Activated naive CD4-positive, alpha-beta T cell treated with anti-CD3 and anti-CD28 coated beads, Interleukin-2, amount 50 U/mL, for 24 hours (primary cell): Measurements from ENCODE around the gene ANXA9.

Source experiments
- H3K27ac Mint-ChIP-seq: one replicate; pipeline ENCODE4 v1.8.0; 2021; ENCODE audit warnings: mild to moderate bottlenecking, mixed read lengths
- H3K27me3 Mint-ChIP-seq: one replicate; pipeline ENCODE4 v1.8.0; 2021; ENCODE audit warnings: mixed read lengths
- H3K36me3 Mint-ChIP-seq: one replicate; pipeline ENCODE4 v1.8.0; 2021; ENCODE audit warnings: mixed read lengths
- H3K4me1 Mint-ChIP-seq: one replicate; pipeline ENCODE4 v1.8.0; 2021; ENCODE audit warnings: mixed read lengths
- H3K4me3 Mint-ChIP-seq: one replicate; pipeline ENCODE4 v1.8.0; 2021; ENCODE audit warnings: mild to moderate bottlenecking, mixed read lengths
- H3K9me3 Mint-ChIP-seq: one replicate; pipeline ENCODE4 v1.8.0; 2021; ENCODE audit warnings: mixed read lengths

ANXA9 gene

GRCh38 chr1:151008244-151009205 is 26.4 kb downstream of the ANXA9 start, which contains the start of gene PRUNE1:
TSS of gene PRUNE1 (plus strand) at chr1:151008449. CDS start at chr1:151008633, 184 bp downstream.
- Mint-ChIP-seq H3K4me1 (peaks cover 79% of the 10 kb centered on the region), H3K27me3 (no peaks in the 10 kb centered on the region), H3K9me3 (no peaks in the 10 kb centered on the region), H3K4me3 (peak within 1 kb of the TSS; percentile 89), H3K27ac (peak within 1 kb of the TSS; percentile 97), H3K36me3 (peaks cover 3% of the 10 kb centered on the region)

GRCh38 chr1:151009206-151009587 is 27.1 kb downstream of the ANXA9 start:
- H3K27ac Mint-ChIP-seq = peak overlapping the region; percentile 97
- H3K4me3 Mint-ChIP-seq = peak overlapping the region; percentile 89
- H3K4me1 Mint-ChIP-seq = peaks cover 78% of the 10 kb centered on the region
- H3K9me3 Mint-ChIP-seq = no peaks in the 10 kb centered on the region
- peaks cover 3% of the 10 kb centered on the region for H3K36me3 Mint-ChIP-seq
- no peaks in the 10 kb centered on the region for H3K27me3 Mint-ChIP-seq

GRCh38 chr1:151009674-151010345 is 27.7 kb downstream of the ANXA9 start:
- Mint-ChIP-seq H3K27ac (no peak overlapping the region), H3K4me3 (peak overlapping the region; percentile 89), H3K36me3 (peaks cover 3% of the 10 kb centered on the region), H3K9me3 (no peaks in the 10 kb centered on the region), H3K4me1 (peaks cover 76% of the 10 kb centered on the region), H3K27me3 (no peaks in the 10 kb centered on the region)

GRCh38 chr1:151010346-151010726 is 28.2 kb downstream of the ANXA9 start:
- Mint-ChIP-seq H3K4me1 (peaks cover 75% of the 10 kb centered on the region), H3K4me3 (no peak overlapping the region), H3K27ac (no peak overlapping the region), H3K27me3 (no peaks in the 10 kb centered on the region), H3K9me3 (no peaks in the 10 kb centered on the region), H3K36me3 (peaks cover 3% of the 10 kb centered on the region)

- Mint-ChIP-seq H3K4me3 (peak overlapping the region; percentile 16), H3K4me1 (peaks cover 65% of the 10 kb centered on the region), H3K27ac (peak overlapping the region; percentile 19), H3K36me3 (peaks cover 3% of the 10 kb centered on the region), H3K27me3 (no peaks in the 10 kb centered on the region), H3K9me3 (no peaks in the 10 kb centered on the region)
Observed at GRCh38 chr1:151011154-151011850, 29.2 kb downstream of the ANXA9 start.

- peaks cover 3% of the 10 kb centered on the region for H3K36me3 Mint-ChIP-seq
- H3K27ac Mint-ChIP-seq = peak overlapping the region; percentile 59
- no peaks in the 10 kb centered on the region for H3K27me3 Mint-ChIP-seq
- no peak overlapping the region for H3K4me3 Mint-ChIP-seq
- H3K9me3 Mint-ChIP-seq = no peaks in the 10 kb centered on the region
- peaks cover 53% of the 10 kb centered on the region for H3K4me1 Mint-ChIP-seq
Observed at GRCh38 chr1:151012684-151013471, 30.8 kb downstream of the ANXA9 start.

- Mint-ChIP-seq H3K4me1 (peaks cover 47% of the 10 kb centered on the region), H3K27ac (no peak overlapping the region), H3K27me3 (no peaks in the 10 kb centered on the region), H3K9me3 (no peaks in the 10 kb centered on the region), H3K36me3 (peaks cover 3% of the 10 kb centered on the region), H3K4me3 (no peak overlapping the region)
Observed at GRCh38 chr1:151013518-151013917, 31.4 kb downstream of the ANXA9 start.

- no peaks in the 10 kb centered on the region for H3K9me3 Mint-ChIP-seq
- H3K27me3 Mint-ChIP-seq = no peaks in the 10 kb centered on the region
- H3K4me3 Mint-ChIP-seq = no peak overlapping the region
- H3K27ac Mint-ChIP-seq = peak overlapping the region; percentile 84
- H3K4me1 Mint-ChIP-seq = peaks cover 6% of the 10 kb centered on the region
- H3K36me3 Mint-ChIP-seq = peaks cover 6% of the 10 kb centered on the region
Observed at GRCh38 chr1:151024540-151025146, 42.6 kb downstream of the ANXA9 start.

- Mint-ChIP-seq H3K9me3 (no peaks in the 10 kb centered on the region), H3K27ac (no peak overlapping the region), H3K36me3 (peaks cover 7% of the 10 kb centered on the region), H3K4me1 (peaks cover 6% of the 10 kb centered on the region), H3K27me3 (no peaks in the 10 kb centered on the region), H3K4me3 (no peak overlapping the region)
Observed at GRCh38 chr1:151026460-151026859, 44.4 kb downstream of the ANXA9 start.

GRCh38 chr1:151032164-151032563 is 50.1 kb downstream of the ANXA9 start:
- no peaks in the 10 kb centered on the region for H3K9me3 Mint-ChIP-seq
- H3K27me3 Mint-ChIP-seq = no peaks in the 10 kb centered on the region
- peaks cover 10% of the 10 kb centered on the region for H3K36me3 Mint-ChIP-seq
- no peak overlapping the region for H3K4me3 Mint-ChIP-seq
- peaks cover 18% of the 10 kb centered on the region for H3K4me1 Mint-ChIP-seq
- H3K27ac Mint-ChIP-seq = no peak overlapping the region

- Mint-ChIP-seq H3K36me3 (peaks cover 9% of the 10 kb centered on the region), H3K4me1 (peaks cover 19% of the 10 kb centered on the region), H3K27me3 (no peaks in the 10 kb centered on the region), H3K4me3 (no peak overlapping the region), H3K9me3 (no peaks in the 10 kb centered on the region), H3K27ac (peak overlapping the region; percentile 42)
Observed at GRCh38 chr1:151035167-151035566, 53.1 kb downstream of the ANXA9 start.

- H3K4me3 Mint-ChIP-seq = no peak within 1 kb of the TSS
- peaks cover 7% of the 10 kb centered on the region for H3K36me3 Mint-ChIP-seq
- no peaks in the 10 kb centered on the region for H3K9me3 Mint-ChIP-seq
- H3K27ac Mint-ChIP-seq = peak within 1 kb of the TSS; percentile 43
- no peaks in the 10 kb centered on the region for H3K27me3 Mint-ChIP-seq
- H3K4me1 Mint-ChIP-seq = peaks cover 23% of the 10 kb centered on the region
Observed at GRCh38 chr1:151036356-151036755, 54.3 kb downstream of the ANXA9 start, which contains the start of gene BNIPL. TSS of gene BNIPL (plus strand) at chr1:151036586. CDS start at chr1:151036726, 140 bp downstream.

- Mint-ChIP-seq H3K27me3 (no peaks in the 10 kb centered on the region), H3K27ac (peak overlapping the region; percentile 15), H3K36me3 (peaks cover 7% of the 10 kb centered on the region), H3K4me1 (peaks cover 23% of the 10 kb centered on the region), H3K4me3 (no peak overlapping the region), H3K9me3 (no peaks in the 10 kb centered on the region)
Observed at GRCh38 chr1:151037032-151037431, 54.9 kb downstream of the ANXA9 start.

- Mint-ChIP-seq H3K4me3 (no peak overlapping the region), H3K27ac (no peak overlapping the region), H3K36me3 (peaks cover 5% of the 10 kb centered on the region), H3K27me3 (no peaks in the 10 kb centered on the region), H3K9me3 (no peaks in the 10 kb centered on the region), H3K4me1 (peaks cover 39% of the 10 kb centered on the region)
Observed at GRCh38 chr1:151039521-151039920, 57.4 kb downstream of the ANXA9 start.
